ENCODE data around the gene CNTN4. TPM values are rescaled to one million over a fixed set of nuclear protein-coding genes. Genes with fewer than 3 reads are reported as not detected.

CNTN4 gene
- total and polyA plus RNA-seq, 4 donors, result 15.8 to 228 (median 41.2) TPM

- Histone ChIP-seq H3K4me1 (ENCODE audit: control insufficient read depth in 1 of 2, insufficient read depth in 2 of 2, low read length in 2 of 2) (no peaks in the 10 kb centered on the region), H3K9me3 (ENCODE audit: control insufficient read depth, low read length) (no peaks in the 10 kb centered on the region), H3K36me3 (ENCODE audit: control insufficient read depth in 1 of 2, insufficient read depth in 2 of 2, low read length in 1 of 2) (peaks cover 9 to 16% of the 10 kb centered on the region in 2 donors), H3K27me3 (ENCODE audit: control insufficient read depth in 1 of 2, insufficient read depth in 2 of 2, low read length in 1 of 2) (no peaks in the 10 kb centered on the region), H3K4me3 (ENCODE audit: low read length in 2 of 2) (no peak overlapping the region), H3K27ac (ENCODE audit: low read depth in 1 of 2, low read length in 2 of 2) (no peak overlapping the region)
- 84 to 85% methylated on average over 25 of the region's 25 CpGs for WGBS, 2 donors
- ATAC-seq (ENCODE audit: low FRiP score), result no peak
- DNase-seq, result no peak
- intact Hi-C loops (cut with DNase I), result no loop called here
Observed at GRCh38 chr3:3038201-3038991, 939.7 kb downstream of the CNTN4 start.

- Histone ChIP-seq H3K9me3 (ENCODE audit: control insufficient read depth, low read length) (no peaks in the 10 kb centered on the region), H3K27ac (ENCODE audit: low read depth in 1 of 2, low read length in 2 of 2) (no peak overlapping the region), H3K4me1 (ENCODE audit: control insufficient read depth in 1 of 2, insufficient read depth in 2 of 2, low read length in 2 of 2) (no peaks in the 10 kb centered on the region), H3K27me3 (ENCODE audit: control insufficient read depth in 1 of 2, insufficient read depth in 2 of 2, low read length in 1 of 2) (no peaks in the 10 kb centered on the region), H3K4me3 (ENCODE audit: low read length in 2 of 2) (no peak overlapping the region), H3K36me3 (ENCODE audit: control insufficient read depth in 1 of 2, insufficient read depth in 2 of 2, low read length in 1 of 2) (peaks cover 5% of the 10 kb centered on the region in 2 donors)
- DNase-seq, result no peak
- no peak for ATAC-seq (ENCODE audit: low FRiP score)
- intact Hi-C loops (cut with DNase I), result no loop called here
- 15 to 22% methylated on average over 4 of the region's 4 CpGs for WGBS, 2 donors
Observed at GRCh38 chr3:3053974-3054373, 955.3 kb downstream of the CNTN4 start.

DNA sequence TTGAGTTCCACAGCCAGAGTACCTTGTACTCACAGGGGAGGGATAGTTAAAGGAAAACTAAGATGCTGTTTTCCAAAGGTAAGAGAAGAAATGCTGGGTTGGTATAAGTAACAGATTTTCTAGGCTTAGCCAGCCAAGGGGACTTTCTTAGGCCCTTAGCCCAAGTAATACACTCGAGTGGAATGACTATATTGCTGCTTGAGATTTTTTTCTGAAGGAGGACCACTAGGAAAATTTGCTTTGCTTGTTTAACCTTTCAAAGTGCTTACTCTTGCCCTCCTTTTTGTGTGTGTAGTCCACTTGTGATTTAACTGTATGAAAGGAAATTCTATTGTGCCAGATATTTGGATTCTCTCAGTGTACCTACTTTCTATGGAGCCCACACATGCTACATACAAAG, 961.0 kb downstream of the CNTN4 start:
- Histone ChIP-seq H3K36me3 (ENCODE audit: control insufficient read depth in 1 of 2, insufficient read depth in 2 of 2, low read length in 1 of 2) (no peaks in the 10 kb centered on the region), H3K27ac (ENCODE audit: low read depth in 1 of 2, low read length in 2 of 2) (no peak overlapping the region), H3K4me1 (ENCODE audit: control insufficient read depth in 1 of 2, insufficient read depth in 2 of 2, low read length in 2 of 2) (no peaks in the 10 kb centered on the region), H3K4me3 (ENCODE audit: low read length in 2 of 2) (no peak overlapping the region), H3K27me3 (ENCODE audit: control insufficient read depth in 1 of 2, insufficient read depth in 2 of 2, low read length in 1 of 2) (no peaks in the 10 kb centered on the region), H3K9me3 (ENCODE audit: control insufficient read depth, low read length) (no peaks in the 10 kb centered on the region)
- 66 to 80% methylated on average over 1 of the region's 1 CpG for WGBS, 2 donors
- DNase-seq (no peak), ATAC-seq (ENCODE audit: low FRiP score) (no peak)
- intact Hi-C loops (cut with DNase I), result no loop called here

- no peak for ATAC-seq (ENCODE audit: low FRiP score)
Observed at GRCh38 chr3:3064297-3064696, 965.6 kb downstream of the CNTN4 start.

DNA sequence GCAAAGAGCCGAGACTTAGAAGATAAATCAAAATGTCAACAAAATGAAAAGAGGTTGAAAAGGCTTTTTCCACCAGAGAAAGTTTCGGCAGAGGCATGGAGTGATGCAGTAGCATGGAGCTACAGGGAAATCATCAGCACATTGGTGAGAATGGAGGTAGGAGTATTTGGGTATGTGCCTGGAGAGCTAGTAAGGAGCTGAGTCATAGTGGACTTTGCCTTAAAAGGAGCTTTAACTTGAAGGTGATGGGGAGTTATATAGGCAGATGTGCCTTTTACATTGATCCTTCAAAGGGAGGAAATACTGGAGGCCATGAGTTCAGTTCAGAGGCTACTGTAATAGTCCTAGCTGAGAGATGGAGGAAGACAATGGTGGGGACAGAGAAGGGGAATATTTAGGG, 967.2 kb downstream of the CNTN4 start:
- H3K36me3 ChIP-seq (ENCODE audit: control insufficient read depth in 1 of 2, insufficient read depth in 2 of 2, low read length in 1 of 2), result no peaks in the 10 kb centered on the region
- H3K4me1 ChIP-seq (ENCODE audit: control insufficient read depth in 1 of 2, insufficient read depth in 2 of 2, low read length in 2 of 2), result no peaks in the 10 kb centered on the region
- WGBS, 2 donors, result 65% methylated on average over 2 of the region's 2 CpGs
- H3K27me3 ChIP-seq (ENCODE audit: control insufficient read depth in 1 of 2, insufficient read depth in 2 of 2, low read length in 1 of 2), result no peaks in the 10 kb centered on the region
- no peak overlapping the region for H3K4me3 ChIP-seq (ENCODE audit: low read length in 2 of 2)
- intact Hi-C loops (cut with DNase I), result no loop called here
- H3K27ac ChIP-seq (ENCODE audit: low read depth in 1 of 2, low read length in 2 of 2), result no peak overlapping the region
- H3K9me3 ChIP-seq (ENCODE audit: control insufficient read depth, low read length), result no peaks in the 10 kb centered on the region
- no peak for DNase-seq
- ATAC-seq (ENCODE audit: low FRiP score), result no peak

More at GRCh38 chr3:3064297-3064696, 965.6 kb downstream of the CNTN4 start:
- no peak overlapping the region for H3K4me3 ChIP-seq (ENCODE audit: low read length in 2 of 2)
- no peaks in the 10 kb centered on the region for H3K36me3 ChIP-seq (ENCODE audit: control insufficient read depth in 1 of 2, insufficient read depth in 2 of 2, low read length in 1 of 2)
- no peaks in the 10 kb centered on the region for H3K27me3 ChIP-seq (ENCODE audit: control insufficient read depth in 1 of 2, insufficient read depth in 2 of 2, low read length in 1 of 2)
- no peak for DNase-seq
- H3K4me1 ChIP-seq (ENCODE audit: control insufficient read depth in 1 of 2, insufficient read depth in 2 of 2, low read length in 2 of 2), result no peaks in the 10 kb centered on the region
- 46 to 75% methylated on average over 4 of the region's 4 CpGs for WGBS, 2 donors
- intact Hi-C loops (cut with DNase I), result no loop called here
- no peaks in the 10 kb centered on the region for H3K9me3 ChIP-seq (ENCODE audit: control insufficient read depth, low read length)
- H3K27ac ChIP-seq (ENCODE audit: low read depth in 1 of 2, low read length in 2 of 2), result no peak overlapping the region

GRCh38 chr3:3066378-3066777, 967.7 kb downstream of the CNTN4 start:
- no peak overlapping the region for H3K4me3 ChIP-seq (ENCODE audit: low read length in 2 of 2)
- ATAC-seq (ENCODE audit: low FRiP score) (no peak), DNase-seq (no peak)
- intact Hi-C loops (cut with DNase I), result no loop called here
- WGBS, 2 donors, result 44 to 57% methylated on average over 2 of the region's 2 CpGs
- H3K27me3 ChIP-seq (ENCODE audit: control insufficient read depth in 1 of 2, insufficient read depth in 2 of 2, low read length in 1 of 2), result no peaks in the 10 kb centered on the region
- no peaks in the 10 kb centered on the region for H3K4me1 ChIP-seq (ENCODE audit: control insufficient read depth in 1 of 2, insufficient read depth in 2 of 2, low read length in 2 of 2)
- no peaks in the 10 kb centered on the region for H3K36me3 ChIP-seq (ENCODE audit: control insufficient read depth in 1 of 2, insufficient read depth in 2 of 2, low read length in 1 of 2)
- H3K27ac ChIP-seq (ENCODE audit: low read depth in 1 of 2, low read length in 2 of 2), result no peak overlapping the region
- H3K9me3 ChIP-seq (ENCODE audit: control insufficient read depth, low read length), result no peaks in the 10 kb centered on the region

GRCh38 chr3:3066910-3067309, 968.2 kb downstream of the CNTN4 start:
- Histone ChIP-seq H3K4me1 (ENCODE audit: control insufficient read depth in 1 of 2, insufficient read depth in 2 of 2, low read length in 2 of 2) (no peaks in the 10 kb centered on the region), H3K27me3 (ENCODE audit: control insufficient read depth in 1 of 2, insufficient read depth in 2 of 2, low read length in 1 of 2) (no peaks in the 10 kb centered on the region), H3K36me3 (ENCODE audit: control insufficient read depth in 1 of 2, insufficient read depth in 2 of 2, low read length in 1 of 2) (no peaks in the 10 kb centered on the region), H3K9me3 (ENCODE audit: control insufficient read depth, low read length) (no peaks in the 10 kb centered on the region), H3K27ac (ENCODE audit: low read depth in 1 of 2, low read length in 2 of 2) (no peak overlapping the region), H3K4me3 (ENCODE audit: low read length in 2 of 2) (no peak overlapping the region)
- WGBS, 2 donors, result 92% methylated on average over 4 of the region's 4 CpGs
- DNase-seq (no peak), ATAC-seq (ENCODE audit: low FRiP score) (no peak)
- intact Hi-C loops (cut with DNase I), result no loop called here

- H3K4me3 ChIP-seq (ENCODE audit: low read length in 2 of 2), result no peak overlapping the region
- intact Hi-C loops (cut with DNase I), result no loop called here
- DNase-seq, result no peak
- no peak overlapping the region for H3K27ac ChIP-seq (ENCODE audit: low read depth in 1 of 2, low read length in 2 of 2)
- ATAC-seq (ENCODE audit: low FRiP score), result no peak
- H3K9me3 ChIP-seq (ENCODE audit: control insufficient read depth, low read length), result no peaks in the 10 kb centered on the region
- H3K36me3 ChIP-seq (ENCODE audit: control insufficient read depth in 1 of 2, insufficient read depth in 2 of 2, low read length in 1 of 2), result no peaks in the 10 kb centered on the region
- no peaks in the 10 kb centered on the region for H3K27me3 ChIP-seq (ENCODE audit: control insufficient read depth in 1 of 2, insufficient read depth in 2 of 2, low read length in 1 of 2)
- H3K4me1 ChIP-seq (ENCODE audit: control insufficient read depth in 1 of 2, insufficient read depth in 2 of 2, low read length in 2 of 2), result no peaks in the 10 kb centered on the region
- 79 to 89% methylated on average over 1 of the region's 1 CpG for WGBS, 2 donors
Observed at GRCh38 chr3:3068358-3068881, 969.8 kb downstream of the CNTN4 start.

DNA sequence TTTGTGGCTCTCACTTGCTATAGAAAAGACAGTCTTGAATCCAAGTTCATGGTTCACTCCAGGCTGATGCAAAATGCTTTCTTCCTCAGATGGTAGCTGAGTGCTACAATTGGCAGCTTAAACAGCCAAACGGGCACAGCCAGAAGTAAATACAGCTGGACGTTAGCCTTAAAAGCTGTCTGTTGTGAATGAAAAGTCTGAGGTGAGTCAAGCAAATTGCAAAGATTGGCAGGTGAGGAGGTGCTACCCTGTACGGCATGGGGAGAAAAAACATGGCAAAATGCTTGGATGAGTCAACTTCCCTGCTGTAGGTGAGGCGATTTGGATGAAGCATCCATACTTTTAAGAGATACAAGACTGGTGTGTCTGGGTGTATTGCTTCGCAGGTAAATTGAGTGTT, 971.1 kb downstream of the CNTN4 start:
- H3K9me3 ChIP-seq (ENCODE audit: control insufficient read depth, low read length), result no peaks in the 10 kb centered on the region
- WGBS, 2 donors, result 59 to 63% methylated on average over 5 of the region's 5 CpGs
- no peak for DNase-seq
- ATAC-seq (ENCODE audit: low FRiP score), result no peak
- H3K27ac ChIP-seq (ENCODE audit: low read depth in 1 of 2, low read length in 2 of 2), result no peak overlapping the region
- H3K36me3 ChIP-seq (ENCODE audit: control insufficient read depth in 1 of 2, insufficient read depth in 2 of 2, low read length in 1 of 2), result no peaks in the 10 kb centered on the region
- H3K4me3 ChIP-seq (ENCODE audit: low read length in 2 of 2), result no peak overlapping the region
- no peaks in the 10 kb centered on the region for H3K27me3 ChIP-seq (ENCODE audit: control insufficient read depth in 1 of 2, insufficient read depth in 2 of 2, low read length in 1 of 2)
- H3K4me1 ChIP-seq (ENCODE audit: control insufficient read depth in 1 of 2, insufficient read depth in 2 of 2, low read length in 2 of 2), result no peaks in the 10 kb centered on the region
- intact Hi-C loops (cut with DNase I), result no loop called here

Data from aorta (tissue), 5 donors.